VCaP (cell line): ENCODE results near the gene APOO.

Experiments used
- H3K27ac ChIP-seq: fragments of 450-650 bp; 2 replicates; pipeline ENCODE4 v1.5.1; 2017
- TF ChIP-seq, protein P1 (sequence below): fragments of 450-650 bp; conservative IDR thresholded peaks from 2 replicates; pipeline ENCODE4 v1.5.1; 2017; ENCODE audit warnings: mild to moderate bottlenecking, moderate library complexity

APOO gene

DNA sequence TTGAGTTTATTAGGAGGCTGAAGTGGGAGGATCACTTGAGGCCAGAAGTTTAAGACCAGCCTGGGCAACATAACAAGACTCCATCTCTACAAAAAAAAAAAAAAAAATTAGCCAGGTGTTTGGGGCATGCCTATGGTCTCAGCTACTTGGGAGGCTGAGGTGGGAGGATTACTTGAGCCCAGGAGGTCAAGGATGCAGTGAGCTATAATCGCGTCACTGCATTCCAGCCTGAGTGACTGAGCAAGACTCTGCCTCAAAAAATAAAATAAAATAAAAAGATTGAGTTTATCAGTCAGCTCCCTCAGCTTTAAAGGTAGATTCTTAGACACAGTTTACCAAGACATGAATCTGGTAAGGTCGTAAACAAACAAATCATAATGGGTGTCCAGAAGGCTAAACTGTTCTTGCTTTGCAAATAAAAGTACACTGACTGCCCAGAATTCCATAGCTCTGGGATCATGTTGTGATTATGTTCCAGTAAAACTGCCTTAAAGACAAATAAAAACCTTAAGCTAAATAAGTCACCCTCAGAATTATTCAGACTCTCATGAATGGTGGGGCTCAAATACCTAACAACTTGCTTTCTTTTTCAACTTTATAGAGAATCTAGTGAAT is 18.7 kb downstream of the APOO start:
- peak overlapping the region; percentile 91 for H3K27ac ChIP-seq
- TF ChIP-seq, protein P1, sequence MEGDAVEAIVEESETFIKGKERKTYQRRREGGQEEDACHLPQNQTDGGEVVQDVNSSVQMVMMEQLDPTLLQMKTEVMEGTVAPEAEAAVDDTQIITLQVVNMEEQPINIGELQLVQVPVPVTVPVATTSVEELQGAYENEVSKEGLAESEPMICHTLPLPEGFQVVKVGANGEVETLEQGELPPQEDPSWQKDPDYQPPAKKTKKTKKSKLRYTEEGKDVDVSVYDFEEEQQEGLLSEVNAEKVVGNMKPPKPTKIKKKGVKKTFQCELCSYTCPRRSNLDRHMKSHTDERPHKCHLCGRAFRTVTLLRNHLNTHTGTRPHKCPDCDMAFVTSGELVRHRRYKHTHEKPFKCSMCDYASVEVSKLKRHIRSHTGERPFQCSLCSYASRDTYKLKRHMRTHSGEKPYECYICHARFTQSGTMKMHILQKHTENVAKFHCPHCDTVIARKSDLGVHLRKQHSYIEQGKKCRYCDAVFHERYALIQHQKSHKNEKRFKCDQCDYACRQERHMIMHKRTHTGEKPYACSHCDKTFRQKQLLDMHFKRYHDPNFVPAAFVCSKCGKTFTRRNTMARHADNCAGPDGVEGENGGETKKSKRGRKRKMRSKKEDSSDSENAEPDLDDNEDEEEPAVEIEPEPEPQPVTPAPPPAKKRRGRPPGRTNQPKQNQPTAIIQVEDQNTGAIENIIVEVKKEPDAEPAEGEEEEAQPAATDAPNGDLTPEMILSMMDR, result no peak

DNA sequence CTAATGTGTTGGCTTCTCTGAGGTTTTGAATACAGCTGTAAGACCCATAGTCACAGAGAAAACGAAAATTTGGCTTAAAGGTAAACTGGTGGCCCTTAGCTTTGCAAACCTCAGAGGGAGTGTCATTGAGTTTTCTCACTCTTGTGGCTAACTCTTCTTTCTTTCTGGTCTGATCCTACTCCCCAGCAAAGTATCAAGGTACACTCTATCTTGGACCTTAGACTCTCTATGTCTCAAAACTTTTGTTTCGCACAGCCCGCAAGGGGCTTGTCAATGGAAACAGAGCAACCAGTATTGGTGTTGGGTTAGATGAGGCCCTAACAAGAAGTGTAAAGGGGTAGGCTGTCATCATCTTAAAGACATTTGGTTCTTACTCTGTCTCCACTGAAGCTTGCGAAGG is 19.8 kb downstream of the APOO start:
- TF ChIP-seq, protein P1, result no peak
- peak overlapping the region; percentile 91 for H3K27ac ChIP-seq

DNA sequence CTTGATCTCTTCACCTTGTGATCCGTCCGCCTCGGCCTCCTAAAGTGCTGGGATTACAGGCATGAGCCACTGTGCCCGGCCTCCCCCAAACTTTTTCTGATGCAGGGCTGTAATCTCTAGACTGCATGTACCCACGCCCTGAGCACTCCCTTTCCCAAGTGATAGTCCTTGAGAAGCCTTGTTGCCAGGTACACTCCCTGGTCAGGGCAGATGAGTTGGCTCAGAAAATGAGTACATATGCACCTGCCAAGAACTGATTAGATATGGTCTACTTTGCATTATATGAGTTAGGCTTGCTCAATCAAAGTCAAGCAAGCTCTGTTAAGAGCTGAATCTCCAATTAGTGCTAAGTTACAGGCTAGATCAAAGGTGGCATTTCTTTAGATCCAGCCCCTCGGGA is 20.3 kb downstream of the APOO start:
- H3K27ac ChIP-seq, result peak overlapping the region; percentile 91
- TF ChIP-seq, protein P1, result no peak

DNA sequence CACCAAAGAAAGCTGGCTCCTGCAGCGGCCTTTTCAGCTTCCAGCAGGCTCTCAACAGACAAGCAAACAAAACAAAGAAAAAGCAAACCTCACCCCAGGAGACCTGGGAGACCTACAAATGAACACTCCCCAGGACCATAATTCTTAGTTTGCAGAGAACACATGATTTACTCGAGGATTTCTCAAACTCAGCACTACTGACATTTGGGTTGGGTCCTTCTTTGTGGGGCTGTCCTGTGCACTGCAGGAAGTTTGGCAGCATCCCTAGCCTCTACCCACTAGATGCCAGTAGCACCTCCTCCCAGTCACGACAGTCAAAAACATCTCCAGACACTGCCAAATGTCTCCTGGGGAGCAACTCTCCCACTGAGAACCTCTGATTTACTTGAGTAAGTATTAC is 21.9 kb downstream of the APOO start:
- peak overlapping the region; percentile 91 for H3K27ac ChIP-seq
- TF ChIP-seq, protein P1, result no peak

DNA sequence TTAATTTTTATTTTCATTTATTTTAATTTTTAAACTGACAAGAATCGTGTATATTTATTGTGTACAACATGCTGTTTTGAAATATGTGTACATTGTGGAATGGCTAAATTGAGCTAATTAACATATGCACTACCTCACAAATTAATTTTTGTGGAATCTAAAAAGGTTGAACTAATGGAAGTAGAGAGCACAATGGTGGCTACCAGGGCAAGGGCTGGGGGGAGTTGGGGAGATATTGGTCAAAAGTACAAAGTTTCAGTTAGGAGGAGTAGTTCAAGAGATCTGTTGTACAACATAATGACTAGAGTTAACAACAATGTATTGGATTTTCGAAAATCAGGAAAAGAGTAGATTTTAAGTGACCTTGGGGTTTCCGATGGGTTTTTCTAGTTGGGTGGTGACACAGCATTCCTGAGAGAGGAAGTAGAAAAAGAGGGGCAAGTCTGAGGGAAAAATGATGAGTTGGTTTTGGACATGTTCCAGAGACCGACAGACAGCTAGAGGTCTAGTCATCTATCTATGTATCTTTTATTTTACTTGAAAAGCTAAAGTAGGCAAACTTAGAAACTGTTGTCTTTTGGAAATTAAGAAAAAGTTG is 23.2 kb downstream of the APOO start:
- H3K27ac ChIP-seq, result 0 out of 2 replicates have a peak overlapping the region, but pooled peaks have one; percentile 91
- TF ChIP-seq, protein P1, result no peak

DNA sequence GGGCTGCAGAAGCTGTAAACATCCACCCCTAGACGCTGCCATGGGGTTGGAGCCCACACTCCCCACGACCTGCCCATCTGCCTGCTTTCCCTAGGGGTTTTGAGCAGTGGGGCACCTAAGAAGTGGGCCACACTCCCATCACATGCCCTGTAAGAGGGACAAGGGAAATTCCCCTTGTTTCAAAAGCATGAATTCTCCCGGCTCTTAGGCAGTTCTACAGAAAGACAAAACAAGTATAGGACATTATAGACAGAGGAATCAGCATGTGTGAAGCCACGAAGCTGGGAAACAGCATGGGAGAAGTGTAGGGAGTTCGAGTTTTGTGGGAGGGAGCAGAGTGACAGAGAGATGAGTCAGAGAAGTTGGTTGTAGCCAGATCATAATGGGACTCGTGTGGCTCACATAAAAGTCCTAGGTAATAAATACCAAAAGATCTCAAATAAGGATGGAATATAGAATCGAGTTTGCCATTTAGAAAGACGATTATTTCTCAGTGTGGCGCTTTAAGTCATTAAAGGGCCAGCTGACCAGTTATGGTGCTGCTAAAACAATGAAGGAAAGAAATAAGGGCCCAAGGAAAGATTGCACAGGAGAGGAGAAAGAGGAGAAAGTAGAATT is 23.9 kb downstream of the APOO start:
- no peak overlapping the region for H3K27ac ChIP-seq
- TF ChIP-seq, protein P1, result no peak

DNA sequence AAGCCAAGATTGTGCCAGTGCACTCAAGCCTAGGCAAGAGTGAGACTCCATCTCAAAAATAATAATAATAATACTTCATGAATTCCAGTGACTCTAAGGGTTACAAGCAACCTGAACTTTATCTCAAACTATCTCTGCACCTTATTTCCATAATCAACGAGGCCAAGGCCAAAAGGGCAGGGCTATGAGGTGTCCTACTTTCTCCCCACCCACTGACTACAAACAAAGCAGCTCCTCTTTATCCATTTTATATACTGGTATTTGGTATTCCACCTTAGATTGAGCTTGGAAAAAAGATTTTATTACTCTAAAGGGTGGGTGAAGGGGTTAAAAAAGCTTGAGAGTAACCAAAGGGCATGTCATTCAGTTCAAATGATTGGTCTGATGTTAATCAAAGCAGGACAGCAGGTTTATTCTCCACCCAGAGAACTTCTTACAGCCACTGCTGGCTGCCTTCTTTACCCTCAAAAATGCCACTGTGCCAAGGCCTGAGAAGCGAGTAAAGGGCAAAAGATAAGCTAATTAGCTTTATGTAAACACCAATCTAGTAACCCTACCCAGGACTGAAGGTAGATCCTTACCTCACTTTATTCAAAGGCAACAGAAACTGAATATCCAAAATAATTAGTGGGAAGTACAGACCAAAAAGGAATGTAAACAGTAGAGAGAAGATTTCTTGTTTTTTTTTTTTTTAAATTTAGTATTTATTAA is 28.2 kb downstream of the APOO start:
- H3K27ac ChIP-seq, result no peak overlapping the region
- TF ChIP-seq, protein P1, result no peak
